IgD-negative memory B cell (primary cell): ENCODE measurements around the gene RPA4. TPM values are rescaled to one million over a fixed set of nuclear protein-coding genes. Genes with fewer than 3 reads are reported as not detected.
"Not testable (repeated sequence)": the region's sequence is repeated elsewhere in the genome, so short reads cannot be mapped to it uniquely, and the experiment has no call there.

Source experiments
- H3K27ac Mint-ChIP-seq, 3 donors: one replicate each; pipeline ENCODE4 v1.8.0; 2020 to 2022; ENCODE audit warnings: mild to moderate bottlenecking in 3 of 3, mixed read lengths in 3 of 3, moderate library complexity in 1 of 3
- H3K27me3 Mint-ChIP-seq: one replicate; pipeline ENCODE4 v1.8.0; 2021; ENCODE audit warnings: mixed read lengths
- H3K36me3 Mint-ChIP-seq: one replicate; pipeline ENCODE4 v1.8.0; 2020; ENCODE audit warnings: mild to moderate bottlenecking, mixed read lengths
- H3K4me1 Mint-ChIP-seq, 3 donors: one replicate each; pipeline ENCODE4 v1.8.0; 2020 to 2022; ENCODE audit warnings: mixed read lengths in 3 of 3, mild to moderate bottlenecking in 1 of 3
- H3K4me3 Mint-ChIP-seq, 4 donors: one replicate each; pipeline ENCODE4 v1.8.0; 2020 to 2022; ENCODE audit warnings: mild to moderate bottlenecking in 4 of 4, mixed read lengths in 4 of 4, moderate library complexity in 3 of 4
- H3K9me3 Mint-ChIP-seq, 3 donors: one replicate each; pipeline ENCODE4 v1.8.0; 2020 to 2021; ENCODE audit warnings: mixed read lengths in 3 of 3, mild to moderate bottlenecking in 1 of 3
- polyA plus RNA-seq: library from polyadenylated mRNA; unstranded; fragments of 300-500 nt; fragmentation: Illumina TruSeq; gene quantifications from one replicate; pipeline ENCODE4 v1.2.3, GENCODE V29; 2021

Gene RPA4, protein sequence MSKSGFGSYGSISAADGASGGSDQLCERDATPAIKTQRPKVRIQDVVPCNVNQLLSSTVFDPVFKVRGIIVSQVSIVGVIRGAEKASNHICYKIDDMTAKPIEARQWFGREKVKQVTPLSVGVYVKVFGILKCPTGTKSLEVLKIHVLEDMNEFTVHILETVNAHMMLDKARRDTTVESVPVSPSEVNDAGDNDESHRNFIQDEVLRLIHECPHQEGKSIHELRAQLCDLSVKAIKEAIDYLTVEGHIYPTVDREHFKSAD
- 0.33 TPM for polyA plus RNA-seq

DNA sequence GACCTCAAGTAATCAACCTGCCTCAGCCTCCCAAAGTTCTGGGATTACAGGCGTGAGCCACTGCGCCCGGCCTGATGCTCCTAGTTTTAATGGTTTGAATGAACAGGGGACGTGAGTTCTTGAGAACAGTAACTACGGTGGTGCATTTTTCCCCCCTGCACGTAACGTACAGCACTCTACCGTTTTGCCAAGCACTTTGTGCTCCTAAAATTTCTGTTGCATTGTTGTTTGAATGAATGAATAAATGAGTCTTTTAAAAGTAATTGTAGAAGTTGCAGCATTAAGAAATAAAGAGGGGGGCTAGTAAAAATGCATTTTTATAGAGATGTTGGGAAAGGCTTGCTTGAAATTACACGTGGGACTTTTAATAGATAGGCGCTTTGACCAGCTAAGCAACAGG lies at the start of gene RPA4:
TSS of gene RPA4 (plus strand) at position 301 of the 400 bp plus-strand sequence. CDS start 403 bp downstream, outside the sequence.
- no peaks in the 10 kb centered on the region for H3K9me3 Mint-ChIP-seq
- H3K36me3 Mint-ChIP-seq = no peaks in the 10 kb centered on the region
- no peak within 1 kb of the TSS for H3K4me3 Mint-ChIP-seq
- H3K4me1 Mint-ChIP-seq = no peaks in the 10 kb centered on the region
- no peaks in the 10 kb centered on the region for H3K27me3 Mint-ChIP-seq
- H3K27ac Mint-ChIP-seq = no peak within 1 kb of the TSS

DNA sequence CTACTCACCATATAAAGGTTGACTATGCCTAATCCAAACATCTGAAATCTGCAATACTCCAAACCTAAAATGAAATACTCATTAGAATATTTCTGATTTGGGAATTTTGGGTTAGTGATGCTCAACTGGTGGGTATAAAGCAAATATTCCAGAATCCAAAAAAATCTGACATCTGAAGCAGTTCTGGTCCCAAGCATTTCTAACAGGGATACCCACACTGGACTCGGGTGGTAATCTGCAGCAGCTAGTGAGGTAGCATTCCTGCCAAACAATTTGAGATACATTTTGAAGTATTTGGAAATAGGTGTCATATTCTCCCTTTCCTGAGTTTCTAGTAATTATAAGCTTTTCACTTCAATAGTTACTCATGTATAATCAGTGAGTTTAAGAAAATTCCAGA lies 49.6 kb upstream of the RPA4 start:
- Mint-ChIP-seq H3K9me3 (no peaks in the 10 kb centered on the region), H3K36me3 (no peaks in the 10 kb centered on the region), H3K27ac (peak overlapping the region in 1 of 3 donors; percentile 43), H3K4me1 (peaks cover 6 to 12% (median 8%) of the 10 kb centered on the region in 3 donors), H3K27me3 (no peaks in the 10 kb centered on the region), H3K4me3 (no peak overlapping the region)

DNA sequence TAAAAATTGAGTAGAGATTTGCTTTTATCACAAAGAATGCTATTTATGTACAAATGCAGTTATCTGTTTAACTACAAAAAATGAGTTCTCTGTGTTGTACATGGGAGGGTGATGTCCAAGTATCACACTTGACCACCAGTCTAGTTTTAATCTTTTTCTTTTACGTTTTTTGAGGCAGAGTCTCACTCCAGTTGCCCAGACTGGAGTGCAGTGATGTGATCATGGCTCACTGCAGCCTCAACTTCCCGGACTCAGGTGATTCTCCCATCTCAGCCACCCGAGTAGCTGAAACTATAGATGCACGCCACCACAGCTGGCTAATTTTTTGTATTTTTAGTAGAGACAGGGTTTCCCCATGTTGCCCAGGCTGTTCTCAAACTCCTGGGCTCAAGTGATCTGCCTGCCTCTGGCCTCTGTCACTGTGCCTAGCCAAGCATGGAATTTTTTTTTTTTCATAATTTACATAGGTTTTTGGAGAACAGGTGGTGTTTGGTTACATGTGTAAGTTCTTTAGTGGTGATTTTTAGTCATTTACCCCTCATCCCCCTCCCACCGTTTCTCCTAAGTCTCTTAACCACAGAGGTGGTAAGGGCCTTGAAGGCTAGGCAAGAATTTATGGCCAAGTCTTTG lies 47.9 kb upstream of the RPA4 start:
- Mint-ChIP-seq H3K9me3 (no peaks in the 10 kb centered on the region), H3K27me3 (no peaks in the 10 kb centered on the region), H3K4me3 (peak overlapping the region; percentile 16 to 62 (median 29)), H3K36me3 (no peaks in the 10 kb centered on the region), H3K4me1 (peaks cover 6 to 12% (median 8%) of the 10 kb centered on the region in 3 donors), H3K27ac (peak overlapping the region; percentile 74 to 80 (median 74))

DNA sequence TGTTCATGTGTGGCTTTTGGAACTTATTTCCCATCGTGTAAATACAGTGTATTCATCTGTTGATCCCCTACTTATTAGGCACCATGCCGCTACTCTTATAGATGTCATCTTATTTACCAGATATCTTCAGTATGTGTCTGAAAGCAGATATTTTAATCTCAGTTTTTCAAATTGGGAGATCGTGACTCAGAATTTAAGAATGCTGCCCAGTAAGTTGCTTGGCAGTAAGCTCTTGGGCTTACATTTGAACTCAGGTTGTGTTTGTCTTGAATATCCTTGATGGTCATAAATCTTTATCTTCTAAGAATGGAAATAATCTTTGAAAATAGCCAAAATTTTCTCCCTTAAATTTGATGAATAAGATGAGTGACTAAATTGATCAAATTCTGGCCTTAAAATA lies 45.9 kb upstream of the RPA4 start:
- H3K36me3 Mint-ChIP-seq = no peaks in the 10 kb centered on the region
- H3K9me3 Mint-ChIP-seq = no peaks in the 10 kb centered on the region
- H3K4me3 Mint-ChIP-seq = peak overlapping the region in 3 of 4 donors; percentile 30 to 76 (median 70)
- H3K4me1 Mint-ChIP-seq = peaks cover 6 to 12% (median 6%) of the 10 kb centered on the region in 3 donors
- H3K27ac Mint-ChIP-seq = peak overlapping the region in 2 of 3 donors; percentile 18 to 95
- no peaks in the 10 kb centered on the region for H3K27me3 Mint-ChIP-seq

DNA sequence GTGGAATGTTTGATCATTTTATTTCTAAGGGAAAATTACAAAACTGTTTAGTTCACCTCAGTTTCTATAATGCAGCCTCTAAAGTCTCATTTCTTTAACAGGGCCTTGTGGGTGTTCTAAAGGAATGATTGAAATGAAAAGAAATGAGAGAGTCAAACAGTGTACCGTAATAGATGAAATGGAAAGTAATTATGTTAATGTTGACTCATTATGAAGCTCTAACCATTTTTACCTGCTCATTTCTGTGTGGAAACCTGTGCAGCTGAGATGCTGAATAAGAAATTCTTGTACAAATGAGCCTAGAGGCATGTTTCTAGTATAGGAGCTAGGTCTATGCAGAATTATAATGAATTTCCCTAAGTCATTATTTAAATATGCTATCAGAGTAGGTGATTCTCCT lies 45.2 kb upstream of the RPA4 start:
- H3K9me3 Mint-ChIP-seq = no peaks in the 10 kb centered on the region

DNA sequence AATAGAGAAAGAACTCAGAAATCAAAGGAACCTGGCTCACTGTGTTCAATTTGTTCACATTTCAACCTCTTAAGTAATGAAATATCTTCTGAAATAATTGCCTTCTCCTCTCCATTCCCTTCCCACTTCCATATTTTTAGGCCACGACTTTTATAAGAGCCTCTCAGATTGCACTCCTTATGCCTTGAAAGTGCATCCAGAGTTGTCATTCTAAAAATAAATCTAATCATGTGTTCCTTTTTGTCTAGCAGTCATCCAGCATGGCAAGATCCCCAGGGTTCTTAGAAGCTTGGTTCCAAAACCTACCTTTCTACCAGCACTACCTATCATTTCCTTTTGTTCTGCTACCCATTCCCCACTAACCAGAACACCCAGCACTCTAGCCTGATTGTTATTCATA lies 42.4 kb upstream of the RPA4 start:
- no peak overlapping the region for H3K4me3 Mint-ChIP-seq
- H3K36me3 Mint-ChIP-seq = no peaks in the 10 kb centered on the region
- no peak overlapping the region for H3K27ac Mint-ChIP-seq
- H3K9me3 Mint-ChIP-seq = no peaks in the 10 kb centered on the region
- peaks cover 1 to 8% (median 2%) of the 10 kb centered on the region in 3 donors for H3K4me1 Mint-ChIP-seq
- no peaks in the 10 kb centered on the region for H3K27me3 Mint-ChIP-seq

More for the DNA sequence above, 45.2 kb upstream of the RPA4 start:
- Mint-ChIP-seq H3K4me3 (peak overlapping the region in 1 of 4 donors; percentile 41), H3K27me3 (no peaks in the 10 kb centered on the region), H3K36me3 (no peaks in the 10 kb centered on the region), H3K4me1 (peaks cover 6 to 12% (median 6%) of the 10 kb centered on the region in 3 donors), H3K27ac (peak overlapping the region in 2 of 3 donors; percentile 27 to 95)

DNA sequence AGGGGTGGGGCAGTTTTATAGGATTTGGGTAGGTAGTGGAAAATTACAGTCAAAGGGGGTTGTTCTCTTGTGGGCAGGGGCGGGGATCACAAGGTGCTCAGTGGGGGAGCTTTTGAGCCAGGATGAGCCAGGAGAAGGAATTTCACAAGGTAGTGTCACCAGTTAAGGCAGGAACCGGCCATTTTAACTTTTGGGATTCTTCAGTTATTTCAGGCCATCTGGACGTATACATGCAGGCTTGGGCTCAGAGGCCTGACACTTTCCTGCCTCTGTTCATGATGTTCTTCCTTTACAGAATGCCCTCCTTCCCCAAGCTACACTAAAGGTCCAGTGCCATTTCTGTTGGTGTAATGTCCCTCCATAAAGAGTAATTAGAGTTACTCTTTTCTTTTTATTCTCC lies 41.8 kb upstream of the RPA4 start:
- H3K27ac Mint-ChIP-seq, H3K27me3 Mint-ChIP-seq, H3K4me1 Mint-ChIP-seq, H3K36me3 Mint-ChIP-seq, H3K4me3 Mint-ChIP-seq, H3K9me3 Mint-ChIP-seq: not testable (repeated sequence)

DNA sequence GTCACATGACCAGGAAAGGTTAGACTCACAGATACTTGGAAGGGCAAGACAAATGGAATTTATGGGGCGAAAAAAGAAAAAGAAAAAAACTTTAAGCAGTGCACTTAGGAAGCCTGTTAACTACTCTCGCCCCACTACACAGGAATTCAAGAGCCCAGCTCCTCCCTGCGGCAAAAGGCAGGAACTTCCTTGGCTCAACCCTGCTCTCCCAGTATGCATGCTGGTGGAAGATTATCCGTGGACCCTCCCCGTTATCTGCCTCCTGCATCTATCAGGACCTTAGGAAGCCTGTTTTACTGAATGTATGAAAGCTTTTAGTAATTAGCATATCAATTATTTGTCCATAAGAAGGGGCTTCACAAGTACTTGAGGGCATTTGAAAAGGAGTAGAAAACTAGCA lies 40.1 kb upstream of the RPA4 start:
- H3K27ac Mint-ChIP-seq = no peak overlapping the region

DNA sequence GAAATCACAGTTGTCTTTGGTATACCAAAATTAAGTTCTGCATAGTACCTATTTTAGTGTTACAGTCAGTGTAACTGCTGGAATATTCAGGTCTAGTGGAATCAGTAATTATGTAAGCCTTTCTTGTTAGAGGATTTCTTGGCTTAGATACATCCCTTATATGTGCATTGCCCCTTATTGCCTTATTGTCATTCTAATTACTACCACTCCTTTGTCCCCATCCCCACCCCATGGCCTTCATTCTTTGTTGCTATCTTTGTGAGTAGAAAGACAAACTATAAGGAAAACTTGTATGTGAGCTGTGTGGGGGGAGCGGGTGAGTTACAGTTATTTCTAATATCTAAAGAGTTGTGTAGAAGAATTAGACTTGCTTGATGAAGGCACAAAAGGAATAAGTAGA lies 36.9 kb upstream of the RPA4 start:
- Mint-ChIP-seq H3K9me3 (no peaks in the 10 kb centered on the region), H3K4me1 (no peaks in the 10 kb centered on the region), H3K36me3 (no peaks in the 10 kb centered on the region), H3K4me3 (no peak overlapping the region), H3K27me3 (no peaks in the 10 kb centered on the region), H3K27ac (no peak overlapping the region)

More for the DNA sequence above, 40.1 kb upstream of the RPA4 start:
- Mint-ChIP-seq H3K4me1 (no peaks in the 10 kb centered on the region), H3K9me3 (no peaks in the 10 kb centered on the region), H3K27me3 (no peaks in the 10 kb centered on the region), H3K4me3 (peak overlapping the region in 1 of 4 donors; percentile 29), H3K36me3 (no peaks in the 10 kb centered on the region)

DNA sequence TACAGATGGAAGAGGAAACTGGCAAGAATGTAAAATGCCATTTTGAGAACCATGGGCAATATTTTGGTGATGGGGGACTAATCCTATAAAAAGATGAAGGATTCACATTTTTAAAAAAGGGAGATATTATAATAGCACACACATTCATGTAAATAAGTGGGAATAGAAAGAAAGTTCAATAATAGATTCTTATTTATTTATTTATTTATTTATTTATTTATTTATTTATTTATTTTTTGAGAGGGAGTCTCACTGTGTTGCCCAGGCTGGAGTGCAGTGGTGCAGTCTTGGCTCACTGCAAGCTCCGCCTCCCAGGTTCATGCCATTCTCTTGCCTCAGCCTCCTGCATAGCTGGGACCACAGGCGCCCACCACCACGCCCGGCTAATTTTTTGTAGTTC lies 24.3 kb upstream of the RPA4 start:
- H3K4me1 Mint-ChIP-seq = peaks cover 6 to 12% (median 11%) of the 10 kb centered on the region in 3 donors
- not testable (repeated sequence) for H3K9me3 Mint-ChIP-seq, H3K27ac Mint-ChIP-seq, H3K27me3 Mint-ChIP-seq, H3K36me3 Mint-ChIP-seq, H3K4me3 Mint-ChIP-seq

DNA sequence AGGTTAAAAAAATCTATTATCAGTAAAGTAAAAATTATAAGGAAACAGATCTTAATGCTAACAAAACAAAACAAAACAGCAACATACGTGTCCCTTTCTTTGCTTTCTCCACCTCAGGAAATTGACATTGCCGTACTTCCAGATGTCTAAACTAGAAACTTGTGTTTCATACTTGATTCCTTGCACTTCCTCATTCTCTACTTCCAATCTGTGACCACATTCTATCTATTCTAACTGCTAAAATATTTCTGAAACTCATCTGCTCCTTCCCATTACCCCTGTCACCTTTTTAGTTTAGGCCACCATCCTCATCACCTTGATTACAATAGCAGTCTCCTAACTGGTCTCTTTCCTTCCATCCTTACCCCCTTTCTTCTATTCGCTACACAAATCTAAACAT lies 22.5 kb upstream of the RPA4 start:
- Mint-ChIP-seq H3K36me3 (no peaks in the 10 kb centered on the region), H3K27ac (no peak overlapping the region), H3K9me3 (no peaks in the 10 kb centered on the region), H3K4me1 (peaks cover 6 to 12% (median 11%) of the 10 kb centered on the region in 3 donors), H3K27me3 (no peaks in the 10 kb centered on the region), H3K4me3 (peak overlapping the region in 1 of 4 donors; percentile 18)

DNA sequence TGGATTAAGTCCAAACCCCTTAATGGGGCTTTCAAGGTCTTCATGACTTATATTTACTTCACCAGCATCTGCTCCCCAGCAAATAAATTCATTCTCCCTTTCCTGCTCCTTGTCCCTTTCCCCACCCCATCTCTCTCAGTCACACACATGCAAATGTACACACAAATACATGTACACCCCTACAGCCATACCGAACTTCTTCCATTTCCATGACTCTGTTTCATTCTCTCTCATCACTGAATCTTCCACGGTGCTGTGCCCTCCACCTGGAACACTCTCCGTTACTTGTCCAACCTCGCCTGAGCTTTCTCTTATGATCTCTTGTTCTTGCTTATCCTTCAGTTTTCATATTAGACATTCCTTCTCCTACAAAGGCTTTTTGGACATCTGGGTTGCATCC lies 22.0 kb upstream of the RPA4 start:
- H3K27me3 Mint-ChIP-seq = no peaks in the 10 kb centered on the region
- H3K9me3 Mint-ChIP-seq = no peaks in the 10 kb centered on the region
- H3K4me1 Mint-ChIP-seq = peaks cover 6 to 11% (median 11%) of the 10 kb centered on the region in 3 donors
- H3K36me3 Mint-ChIP-seq = no peaks in the 10 kb centered on the region
- no peak overlapping the region for H3K4me3 Mint-ChIP-seq
- H3K27ac Mint-ChIP-seq = no peak overlapping the region

DNA sequence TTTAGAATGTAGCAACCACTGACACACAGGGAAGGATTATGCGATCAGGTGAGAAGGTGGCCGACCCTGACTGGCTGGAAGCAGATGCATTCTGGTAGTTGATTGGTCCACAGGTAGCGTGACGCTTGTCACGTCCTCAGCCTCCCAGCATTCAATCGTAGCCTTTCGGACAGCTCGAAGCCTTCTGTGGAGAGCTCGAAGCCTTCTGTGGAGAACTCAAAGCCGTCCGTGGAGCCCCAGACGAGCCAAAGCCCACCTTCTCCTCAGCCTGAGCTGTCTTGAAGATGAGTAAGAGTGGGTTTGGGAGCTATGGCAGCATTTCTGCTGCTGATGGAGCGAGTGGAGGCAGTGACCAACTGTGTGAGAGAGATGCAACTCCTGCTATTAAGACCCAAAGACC lies 319 bp downstream of the RPA4 start:
- H3K27ac Mint-ChIP-seq = no peak overlapping the region
- no peaks in the 10 kb centered on the region for H3K27me3 Mint-ChIP-seq
- no peaks in the 10 kb centered on the region for H3K36me3 Mint-ChIP-seq
- no peaks in the 10 kb centered on the region for H3K4me1 Mint-ChIP-seq
- H3K4me3 Mint-ChIP-seq = no peak overlapping the region
- no peaks in the 10 kb centered on the region for H3K9me3 Mint-ChIP-seq

DNA sequence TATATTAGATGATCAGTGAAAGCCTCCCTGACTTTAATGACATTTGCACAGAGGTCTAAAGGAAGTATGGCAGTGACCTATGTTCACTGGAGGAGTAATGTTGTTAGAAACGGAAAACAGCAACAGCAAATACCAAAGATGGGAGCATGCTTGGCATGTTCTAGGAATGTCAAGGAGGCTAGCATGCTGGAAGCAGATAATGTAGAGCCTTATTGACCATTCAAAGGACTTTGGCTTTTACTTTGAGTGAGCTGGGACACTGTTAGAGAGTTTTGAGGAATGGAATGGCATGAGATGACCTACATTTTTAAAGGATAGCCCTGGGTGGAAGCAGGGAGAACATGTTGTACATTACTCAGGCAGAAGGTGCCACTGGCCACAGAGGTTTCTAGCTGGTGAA lies 6.0 kb downstream of the RPA4 start:
- no peak overlapping the region for H3K4me3 Mint-ChIP-seq
- H3K27me3 Mint-ChIP-seq = no peaks in the 10 kb centered on the region
- H3K36me3 Mint-ChIP-seq = peaks cover 4% of the 10 kb centered on the region
- no peaks in the 10 kb centered on the region for H3K9me3 Mint-ChIP-seq
- no peaks in the 10 kb centered on the region for H3K4me1 Mint-ChIP-seq
- H3K27ac Mint-ChIP-seq = no peak overlapping the region

DNA sequence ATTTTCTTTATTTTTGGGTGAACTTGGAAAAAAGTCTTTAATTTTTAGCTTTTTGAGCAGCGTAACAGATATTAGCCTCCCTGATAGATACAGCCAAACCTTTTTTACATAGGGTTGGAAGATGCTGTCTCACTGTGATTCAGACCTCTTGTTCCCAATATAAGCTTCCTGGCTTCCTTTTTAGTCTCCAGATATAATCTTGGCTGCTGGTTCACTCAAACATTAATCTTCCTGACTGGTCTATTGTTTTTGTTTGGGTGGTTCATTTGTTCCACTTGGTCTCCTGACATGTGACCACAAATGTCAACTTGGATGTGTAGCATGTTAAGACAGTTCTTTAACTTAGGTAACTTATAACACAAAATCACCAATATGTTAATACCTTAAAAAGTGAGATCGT lies 23.0 kb downstream of the RPA4 start:
- no peaks in the 10 kb centered on the region for H3K27me3 Mint-ChIP-seq
- H3K9me3 Mint-ChIP-seq = no peaks in the 10 kb centered on the region
- no peaks in the 10 kb centered on the region for H3K4me1 Mint-ChIP-seq
- H3K4me3 Mint-ChIP-seq = no peak overlapping the region
- H3K27ac Mint-ChIP-seq = no peak overlapping the region
- H3K36me3 Mint-ChIP-seq = peaks cover 2% of the 10 kb centered on the region
